Thyroid gland (tissue), 4 donors: ENCODE results near the gene CAVIN1. TPM values are rescaled to one million over a fixed set of nuclear protein-coding genes. Genes with fewer than 3 reads are reported as not detected.

Experiments
- DNase-seq, 2 donors: peaks; one replicate each; pipeline ENCODE4 v3.0.0-alpha.2; 2019
- H3K27ac ChIP-seq, 3 donors: fragments of 200-600 bp; sonication (generic); 1 replicate in 2 of 3; 2 replicates in 1 of 3; pipeline ENCODE4 v1.5.1; 2016 to 2019; ENCODE audit warnings: mild to moderate bottlenecking in 1 of 3, moderate library complexity in 1 of 3
- H3K27me3 ChIP-seq: fragments of 200-600 bp; sonication (generic); one replicate; pipeline ENCODE4 v1.5.1; 2019
- H3K36me3 ChIP-seq, 2 donors: fragments of 200-600 bp; sonication (generic); one replicate each; pipeline ENCODE4 v1.5.1; 2016 to 2019
- H3K4me1 ChIP-seq, 2 donors: fragments of 200-600 bp; sonication (generic); one replicate each; pipeline ENCODE4 v1.5.1; 2017 to 2019
- H3K4me3 ChIP-seq, 3 donors: fragments of 200-600 bp; sonication (generic); replicated peaks in 1 of 3; 1 replicate in 2 of 3; 2 replicates in 1 of 3; pipeline ENCODE4 v1.5.1; 2016; ENCODE audit warnings: mild to moderate bottlenecking in 1 of 3
- H3K9me3 ChIP-seq: fragments of 200-600 bp; sonication (generic); one replicate; pipeline ENCODE4 v1.5.1; 2017
- POLR2A ChIP-seq, 2 donors: fragments of 450-650 bp; IDR thresholded peaks; one replicate each; pipeline ENCODE4 v1.6.1; 2017; ENCODE audit warnings: antibody characterized with exemption in 2 of 2, mild to moderate bottlenecking in 2 of 2, moderate library complexity in 1 of 2
- WGBS, 2 donors: methylation state at CpG; one replicate each; pipeline ENCODE4 v1.1.5; 2017; 5-methylcytosine and 5-hydroxymethylcytosine counted together
- intact Hi-C: fragments of 100-400 bp; cut with DNase I; formaldehyde crosslinking; loops from one replicate; pipeline ENCODE4 v1.15.1; 2023
- total RNA-seq, 4 donors: library from RNA; depleted of rRNA; stranded (reverse); fragments of >200 nt; gene quantifications; one replicate each; pipeline ENCODE4 v1.2.3, GENCODE V29; 2016
- TF ChIP-seq, protein P1 (sequence below), 6 experiments: fragments of 200-600 bp in 3 of 6; fragments of 450-650 bp in 3 of 6; sonication (generic) in 3 of 6; IDR thresholded peaks; one replicate each; pipeline ENCODE4 v1.5.1; 2016 to 2019; ENCODE audit warnings: antibody characterized with exemption in 6 of 6, mild to moderate bottlenecking in 2 of 6, inconsistent platforms in 1 of 6, moderate library complexity in 1 of 6

CAVIN1 gene
- total RNA-seq, 4 donors from 2014 or later: 173 to 199 (median 187) TPM

DNA sequence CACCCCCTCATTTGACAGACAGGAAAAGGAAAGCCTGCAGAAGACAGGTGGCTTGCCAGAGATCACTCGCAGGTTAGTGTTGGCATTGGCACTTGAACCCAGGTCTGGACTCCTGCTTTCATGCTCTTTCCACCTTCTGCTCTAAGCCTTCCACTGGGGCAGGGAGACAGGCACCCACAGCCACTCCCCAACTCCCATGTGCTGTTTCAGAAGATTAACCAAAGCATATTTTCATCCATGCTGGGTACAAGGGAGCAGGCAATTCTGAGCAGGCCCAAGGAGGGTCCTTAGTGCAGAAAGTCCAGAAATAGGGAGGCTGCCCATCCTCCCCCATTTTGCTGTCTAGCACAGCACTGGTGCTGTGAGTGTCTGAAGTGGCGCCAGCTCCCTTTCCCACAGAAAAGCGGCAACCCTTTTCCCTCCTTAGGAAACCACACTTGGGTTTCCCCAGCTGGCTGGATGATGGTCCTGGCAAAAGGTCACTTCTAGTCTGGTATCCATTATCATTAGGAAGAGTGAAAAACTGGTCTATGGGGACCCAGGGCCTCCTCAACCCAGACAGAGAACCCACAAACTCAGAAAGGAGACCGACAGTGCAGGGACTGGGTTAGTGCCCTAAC is 2.0 kb upstream of the CAVIN1 start:
- TF ChIP-seq, protein P1, sequence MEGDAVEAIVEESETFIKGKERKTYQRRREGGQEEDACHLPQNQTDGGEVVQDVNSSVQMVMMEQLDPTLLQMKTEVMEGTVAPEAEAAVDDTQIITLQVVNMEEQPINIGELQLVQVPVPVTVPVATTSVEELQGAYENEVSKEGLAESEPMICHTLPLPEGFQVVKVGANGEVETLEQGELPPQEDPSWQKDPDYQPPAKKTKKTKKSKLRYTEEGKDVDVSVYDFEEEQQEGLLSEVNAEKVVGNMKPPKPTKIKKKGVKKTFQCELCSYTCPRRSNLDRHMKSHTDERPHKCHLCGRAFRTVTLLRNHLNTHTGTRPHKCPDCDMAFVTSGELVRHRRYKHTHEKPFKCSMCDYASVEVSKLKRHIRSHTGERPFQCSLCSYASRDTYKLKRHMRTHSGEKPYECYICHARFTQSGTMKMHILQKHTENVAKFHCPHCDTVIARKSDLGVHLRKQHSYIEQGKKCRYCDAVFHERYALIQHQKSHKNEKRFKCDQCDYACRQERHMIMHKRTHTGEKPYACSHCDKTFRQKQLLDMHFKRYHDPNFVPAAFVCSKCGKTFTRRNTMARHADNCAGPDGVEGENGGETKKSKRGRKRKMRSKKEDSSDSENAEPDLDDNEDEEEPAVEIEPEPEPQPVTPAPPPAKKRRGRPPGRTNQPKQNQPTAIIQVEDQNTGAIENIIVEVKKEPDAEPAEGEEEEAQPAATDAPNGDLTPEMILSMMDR (IDR thresholded peaks at IDR 0.05): no peak
- TF ChIP-seq POLR2A (IDR thresholded peaks at IDR 0.05): no peak
- DNase-seq: no peak
- peak overlapping the region in 1 of 3 donors; percentile 18 for H3K27ac ChIP-seq
- H3K27me3 ChIP-seq: no peaks in the 10 kb centered on the region
- intact Hi-C loops: loop anchor here (5.0 kb wide), 1 partner anchor 92 kb away; no protein-coding TSS in a partner anchor
- WGBS, 2 donors: 71 to 84% methylated on average over 4 of the region's 4 CpGs
- peaks cover 12 to 20% of the 10 kb centered on the region in 2 donors for H3K4me1 ChIP-seq
- H3K4me3 ChIP-seq: no peak overlapping the region
- no peaks in the 10 kb centered on the region for H3K9me3 ChIP-seq
- no peaks in the 10 kb centered on the region for H3K36me3 ChIP-seq

DNA sequence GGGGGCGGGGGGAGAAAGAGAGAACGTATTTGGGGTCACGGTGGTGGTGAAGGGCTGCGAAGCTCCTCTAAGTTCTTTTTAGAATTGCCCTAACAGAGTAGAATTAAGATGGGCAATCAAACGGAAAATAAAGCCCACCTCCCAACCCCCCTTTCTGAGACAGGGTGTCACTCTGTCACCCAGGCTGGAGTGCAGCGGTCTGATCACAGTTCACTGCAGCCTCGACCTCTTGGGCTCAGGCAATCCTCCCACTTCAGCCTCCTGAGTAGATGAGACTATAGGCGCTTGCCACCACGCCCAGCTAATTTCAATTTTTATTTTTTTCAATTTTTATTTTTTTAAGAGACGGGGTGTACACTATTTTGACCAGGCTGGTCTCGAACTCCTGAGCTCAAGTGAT is 710 bp upstream of the CAVIN1 start:
- peak in 1 of 2 donors; percentile 14 for DNase-seq
- no peak for TF ChIP-seq POLR2A (IDR thresholded peaks at IDR 0.05)
- TF ChIP-seq, protein P1 (IDR thresholded peaks at IDR 0.05): no peak
- intact Hi-C loops: loop anchor here (5.0 kb wide), 1 partner anchor 94 kb away; no protein-coding TSS in a partner anchor
- WGBS, 2 donors: 74 to 76% methylated on average over 11 of the region's 11 CpGs
- Histone ChIP-seq H3K4me3 (no peak overlapping the region), H3K9me3 (no peaks in the 10 kb centered on the region), H3K27ac (peak overlapping the region; percentile 54 to 96 (median 76)), H3K4me1 (peaks cover 12 to 20% of the 10 kb centered on the region in 2 donors), H3K36me3 (no peaks in the 10 kb centered on the region), H3K27me3 (no peaks in the 10 kb centered on the region)

DNA sequence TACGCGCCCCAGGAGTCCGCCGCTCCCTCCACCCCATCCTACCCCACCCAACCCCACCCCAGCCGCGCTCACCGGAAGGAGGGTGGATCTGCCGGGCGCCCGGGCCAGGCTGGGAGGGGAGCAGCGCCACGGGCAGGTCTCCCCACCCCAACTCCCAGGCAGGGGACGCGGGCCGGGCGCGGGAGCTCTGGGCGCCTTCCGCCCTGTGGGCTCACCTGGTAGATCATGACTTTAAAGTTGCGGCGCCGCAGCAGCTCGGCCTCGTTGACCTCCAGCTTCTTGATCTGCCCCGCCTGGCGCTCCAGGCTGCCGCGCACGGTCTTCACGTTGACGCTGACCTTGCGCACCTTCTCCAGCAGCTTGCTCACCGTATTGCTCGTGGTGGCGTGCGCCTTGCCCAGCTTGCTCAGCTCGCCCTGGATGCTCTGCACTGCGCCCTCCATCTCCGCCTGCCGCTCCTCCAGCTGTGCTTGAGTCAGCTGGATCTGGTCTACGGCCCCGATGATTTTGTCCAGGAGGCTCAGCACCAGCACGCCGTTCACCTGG is 571 bp downstream of the CAVIN1 start:
- no peak for TF ChIP-seq POLR2A (IDR thresholded peaks at IDR 0.05)
- TF ChIP-seq, protein P1 (IDR thresholded peaks at IDR 0.05): no peak
- Histone ChIP-seq H3K36me3 (no peaks in the 10 kb centered on the region), H3K9me3 (no peaks in the 10 kb centered on the region), H3K27ac (peak overlapping the region; percentile 91 to 98 (median 96)), H3K4me1 (peaks cover 12 to 16% of the 10 kb centered on the region in 2 donors), H3K4me3 (peak overlapping the region; percentile 21 to 99 (median 81)), H3K27me3 (no peaks in the 10 kb centered on the region)
- DNase-seq: peak; percentile 48 to 53
- 1 to 2% methylated on average over 26 to 28 of the region's 44 CpGs for WGBS, 2 donors
- intact Hi-C loops: loop anchor here (5.0 kb wide), 1 partner anchor 95 kb away; no protein-coding TSS in a partner anchor

DNA sequence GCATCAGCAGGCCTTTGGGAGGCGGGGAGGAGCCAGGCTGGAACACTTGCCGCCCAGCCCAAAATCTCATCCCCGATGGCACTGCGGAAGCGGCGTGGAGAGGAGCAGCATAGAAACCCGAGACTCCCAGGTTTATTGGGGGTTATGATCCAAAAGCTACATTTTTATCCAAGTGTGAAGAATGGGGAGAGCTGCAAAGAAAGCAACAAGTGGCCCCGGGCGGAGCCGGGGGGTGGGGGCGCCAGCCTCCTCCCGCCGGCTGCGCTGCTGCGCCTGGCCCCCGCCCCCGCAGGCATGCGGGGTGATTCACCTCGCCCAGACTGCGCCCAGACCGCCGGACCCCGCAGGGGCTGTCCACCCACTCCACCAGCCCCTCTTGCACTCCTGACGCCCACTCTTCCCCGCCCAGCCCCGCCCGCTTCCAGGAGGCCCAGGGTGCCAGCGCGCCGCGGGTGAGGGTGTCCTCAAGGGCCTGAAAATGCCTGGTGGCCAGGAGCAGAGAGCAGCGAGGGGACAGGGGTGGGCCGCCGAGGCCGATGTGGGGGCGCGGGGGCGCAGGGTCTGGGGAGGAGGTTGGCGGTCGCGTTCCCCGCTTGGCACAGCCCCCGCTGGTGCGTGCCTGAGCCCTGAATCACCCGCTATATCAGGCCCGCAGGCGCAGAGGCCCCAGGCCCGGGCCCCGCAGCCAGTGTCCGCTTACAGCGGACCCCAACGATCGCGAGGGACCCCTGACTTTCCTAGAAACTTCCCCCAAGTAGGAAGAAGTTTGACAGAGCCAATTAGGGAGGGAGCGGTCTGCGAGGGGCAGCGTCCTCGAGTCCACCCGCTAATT is 1.3 kb downstream of the CAVIN1 start:
- Histone ChIP-seq H3K36me3 (no peaks in the 10 kb centered on the region), H3K9me3 (no peaks in the 10 kb centered on the region), H3K4me1 (peaks cover 17 to 23% of the 10 kb centered on the region in 2 donors), H3K4me3 (peak overlapping the region; percentile 12 to 99 (median 81)), H3K27me3 (no peaks in the 10 kb centered on the region), H3K27ac (peak overlapping the region; percentile 91 to 98 (median 96))
- peak; percentile 69 to 70 for DNase-seq
- intact Hi-C loops: loop anchor here (5.0 kb wide), 1 partner anchor 96 kb away; no protein-coding TSS in a partner anchor
- TF ChIP-seq POLR2A (IDR thresholded peaks at IDR 0.05): peak in 1 of 2 donors; percentile 4
- TF ChIP-seq, protein P1 (IDR thresholded peaks at IDR 0.05): no peak
- WGBS, 2 donors: 4 to 9% methylated on average over 18 to 35 of the region's 59 CpGs
